Brain microvascular endothelial cell (primary cell): ENCODE measurements around the gene UBALD1.

ENCODE experiments used
- DNase-seq: peaks from one replicate; pipeline ENCODE4 v3.0.0-alpha.2; 2020
- H3K27ac ChIP-seq: fragments of 250-450 bp; sonication (Bioruptor Pico); 2 replicates; pipeline ENCODE4 v1.5.1; 2020; ENCODE audit warnings: mild to moderate bottlenecking, moderate library complexity
- H3K27me3 ChIP-seq: fragments of 250-450 bp; sonication (Bioruptor Pico); replicated peaks from 2 replicates; pipeline ENCODE4 v1.5.1; 2020; ENCODE audit warnings: mild to moderate bottlenecking
- H3K36me3 ChIP-seq: fragments of 250-450 bp; sonication (Bioruptor Pico); replicated peaks from 2 replicates; pipeline ENCODE4 v1.5.1; 2020; ENCODE audit warnings: mild to moderate bottlenecking
- H3K4me3 ChIP-seq: 2 replicates; pipeline ENCODE4 v1.5.1; 2011; ENCODE audit warnings: low read depth, mild to moderate bottlenecking, control low read depth, low read length, moderate library complexity
- CTCF ChIP-seq: IDR thresholded peaks from 2 replicates; pipeline ENCODE4 v1.5.1; 2011; ENCODE audit warnings: low read depth, mild to moderate bottlenecking, moderate library complexity, low read length, control low read depth, inconsistent platforms; ENCODE audit errors: missing control alignments
- in situ Hi-C: cut with HindIII; loops from 2 replicates; pipeline ENCODE4 v1.10.0; 2017; ENCODE audit warnings: low sequenced_read_pairs, low pct_ligation_motif_present

Gene UBALD1

GRCh38 chr16:4591706-4592470, 22.8 kb downstream of the UBALD1 start:
- H3K27me3 ChIP-seq = peaks cover 3% of the 10 kb centered on the region
- no peak for DNase-seq
- in situ Hi-C loops = no loop called here

GRCh38 chr16:4591191-4591590, 23.5 kb downstream of the UBALD1 start:
- in situ Hi-C loops = no loop called here
- H3K36me3 ChIP-seq = no peaks in the 10 kb centered on the region
- no peak overlapping the region for H3K27ac ChIP-seq
- H3K27me3 ChIP-seq = peaks cover 6% of the 10 kb centered on the region
- H3K4me3 ChIP-seq = no peak overlapping the region
- DNase-seq = no peak
- no peak for TF ChIP-seq CTCF

More at GRCh38 chr16:4591706-4592470, 22.8 kb downstream of the UBALD1 start:
- Histone ChIP-seq H3K27ac (no peak overlapping the region), H3K36me3 (no peaks in the 10 kb centered on the region), H3K4me3 (no peak overlapping the region)
- TF ChIP-seq CTCF = no peak

- Histone ChIP-seq H3K27ac (no peak overlapping the region), H3K4me3 (no peak overlapping the region), H3K36me3 (no peaks in the 10 kb centered on the region), H3K27me3 (peaks cover 9% of the 10 kb centered on the region)
- DNase-seq = no peak
- in situ Hi-C loops = no loop called here
- TF ChIP-seq CTCF = no peak
Measured at GRCh38 chr16:4588961-4589360, 25.7 kb downstream of the UBALD1 start.

DNA sequence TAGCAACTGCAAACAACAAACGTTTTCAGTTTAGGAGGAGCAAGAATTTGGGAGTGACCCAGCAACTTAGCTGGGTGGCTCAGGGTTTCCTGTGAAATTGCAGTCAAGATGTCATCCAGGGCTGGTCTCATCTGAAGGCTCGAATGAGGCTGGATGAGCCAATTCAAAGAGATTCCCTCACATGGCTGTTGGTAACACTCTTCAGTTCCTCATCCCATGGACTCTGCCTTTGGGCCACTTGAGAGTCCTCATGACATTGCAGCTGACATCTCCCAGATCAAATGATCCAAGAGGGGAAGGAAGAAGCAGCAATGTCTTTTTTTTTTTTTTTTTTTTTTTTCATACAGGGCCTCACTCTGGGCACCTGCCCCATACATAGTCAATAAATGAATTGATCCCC, 26.3 kb downstream of the UBALD1 start:
- in situ Hi-C loops = no loop called here
- DNase-seq = no peak

DNA sequence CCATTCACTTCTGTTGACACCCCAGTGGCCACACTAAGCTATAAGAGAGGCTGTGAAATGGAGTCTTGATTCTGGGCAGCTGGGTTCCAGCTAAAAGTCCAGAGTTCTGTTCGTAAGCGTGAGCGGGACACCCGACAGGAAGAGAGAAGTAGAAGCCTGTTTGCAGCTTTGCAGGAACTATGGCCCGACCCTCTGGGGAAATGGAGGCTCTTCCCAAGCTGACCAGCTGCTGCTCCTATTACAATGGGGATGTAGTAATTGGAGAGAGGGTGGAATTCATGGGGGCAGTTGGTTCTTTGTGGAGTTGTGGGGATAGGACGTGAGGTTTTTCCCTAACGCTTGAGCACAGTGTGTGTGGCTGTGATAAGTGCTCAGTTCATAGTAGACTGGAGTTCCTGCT, 28.4 kb downstream of the UBALD1 start:
- Histone ChIP-seq H3K4me3 (no peak overlapping the region), H3K27ac (no peak overlapping the region), H3K36me3 (no peaks in the 10 kb centered on the region), H3K27me3 (peaks cover 9% of the 10 kb centered on the region)
- in situ Hi-C loops = no loop called here
- TF ChIP-seq CTCF = no peak
- DNase-seq = no peak

More for the DNA sequence above, 26.3 kb downstream of the UBALD1 start:
- no peak for TF ChIP-seq CTCF
- Histone ChIP-seq H3K36me3 (no peaks in the 10 kb centered on the region), H3K27ac (no peak overlapping the region), H3K27me3 (peaks cover 9% of the 10 kb centered on the region), H3K4me3 (no peak overlapping the region)

GRCh38 chr16:4583906-4584305, 30.8 kb downstream of the UBALD1 start:
- no peak for TF ChIP-seq CTCF
- DNase-seq = no peak
- Histone ChIP-seq H3K36me3 (no peaks in the 10 kb centered on the region), H3K27me3 (peaks cover 9% of the 10 kb centered on the region), H3K27ac (no peak overlapping the region), H3K4me3 (no peak overlapping the region)
- in situ Hi-C loops = no loop called here
